ENCODE results near the gene FGD4.

- TF ChIP-seq, protein P1, sequence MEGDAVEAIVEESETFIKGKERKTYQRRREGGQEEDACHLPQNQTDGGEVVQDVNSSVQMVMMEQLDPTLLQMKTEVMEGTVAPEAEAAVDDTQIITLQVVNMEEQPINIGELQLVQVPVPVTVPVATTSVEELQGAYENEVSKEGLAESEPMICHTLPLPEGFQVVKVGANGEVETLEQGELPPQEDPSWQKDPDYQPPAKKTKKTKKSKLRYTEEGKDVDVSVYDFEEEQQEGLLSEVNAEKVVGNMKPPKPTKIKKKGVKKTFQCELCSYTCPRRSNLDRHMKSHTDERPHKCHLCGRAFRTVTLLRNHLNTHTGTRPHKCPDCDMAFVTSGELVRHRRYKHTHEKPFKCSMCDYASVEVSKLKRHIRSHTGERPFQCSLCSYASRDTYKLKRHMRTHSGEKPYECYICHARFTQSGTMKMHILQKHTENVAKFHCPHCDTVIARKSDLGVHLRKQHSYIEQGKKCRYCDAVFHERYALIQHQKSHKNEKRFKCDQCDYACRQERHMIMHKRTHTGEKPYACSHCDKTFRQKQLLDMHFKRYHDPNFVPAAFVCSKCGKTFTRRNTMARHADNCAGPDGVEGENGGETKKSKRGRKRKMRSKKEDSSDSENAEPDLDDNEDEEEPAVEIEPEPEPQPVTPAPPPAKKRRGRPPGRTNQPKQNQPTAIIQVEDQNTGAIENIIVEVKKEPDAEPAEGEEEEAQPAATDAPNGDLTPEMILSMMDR (IDR thresholded peaks at IDR 0.05): no peak
- no peak for TF ChIP-seq POLR2AphosphoS5 (IDR thresholded peaks at IDR 0.05)
These were observed 212.6 kb downstream of the FGD4 start for GRCh38 chr12:32611986-32612385.
